ENCODE measurements around the gene MAEA.

MAEA gene

DNA sequence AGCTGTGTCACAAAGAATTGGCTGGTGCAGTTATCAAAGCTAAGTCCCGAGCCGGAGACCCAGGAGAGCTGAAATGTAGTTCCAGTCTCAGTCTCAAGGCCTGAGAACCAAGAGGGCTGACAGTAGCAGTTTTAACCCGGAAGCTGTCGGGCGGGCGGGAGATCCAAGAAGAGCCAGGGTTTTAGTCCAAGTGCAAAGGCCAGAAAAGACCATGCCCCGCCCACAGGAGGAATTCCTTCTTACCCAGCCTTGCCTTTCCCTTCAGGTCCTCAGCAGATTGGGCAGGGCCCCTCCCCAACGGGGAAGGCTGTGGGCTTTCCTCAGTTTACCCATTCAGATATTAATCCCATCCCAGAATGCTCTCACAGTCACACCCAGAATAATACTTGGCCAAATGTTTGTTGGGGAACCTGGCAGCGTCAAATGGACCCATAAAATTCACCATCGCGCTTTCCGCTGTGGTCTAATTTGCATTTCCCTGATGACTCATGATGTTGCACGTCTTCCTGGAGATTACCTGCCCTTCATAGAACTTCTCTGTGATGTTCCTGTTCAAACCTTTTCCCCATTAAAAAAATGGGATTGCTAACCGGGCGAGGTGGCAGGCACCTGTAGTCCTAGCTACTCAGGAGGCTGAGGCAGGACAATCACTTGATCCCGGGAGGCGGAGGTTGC, 16.2 kb downstream of the MAEA start:
- no peak for ATAC-seq

DNA sequence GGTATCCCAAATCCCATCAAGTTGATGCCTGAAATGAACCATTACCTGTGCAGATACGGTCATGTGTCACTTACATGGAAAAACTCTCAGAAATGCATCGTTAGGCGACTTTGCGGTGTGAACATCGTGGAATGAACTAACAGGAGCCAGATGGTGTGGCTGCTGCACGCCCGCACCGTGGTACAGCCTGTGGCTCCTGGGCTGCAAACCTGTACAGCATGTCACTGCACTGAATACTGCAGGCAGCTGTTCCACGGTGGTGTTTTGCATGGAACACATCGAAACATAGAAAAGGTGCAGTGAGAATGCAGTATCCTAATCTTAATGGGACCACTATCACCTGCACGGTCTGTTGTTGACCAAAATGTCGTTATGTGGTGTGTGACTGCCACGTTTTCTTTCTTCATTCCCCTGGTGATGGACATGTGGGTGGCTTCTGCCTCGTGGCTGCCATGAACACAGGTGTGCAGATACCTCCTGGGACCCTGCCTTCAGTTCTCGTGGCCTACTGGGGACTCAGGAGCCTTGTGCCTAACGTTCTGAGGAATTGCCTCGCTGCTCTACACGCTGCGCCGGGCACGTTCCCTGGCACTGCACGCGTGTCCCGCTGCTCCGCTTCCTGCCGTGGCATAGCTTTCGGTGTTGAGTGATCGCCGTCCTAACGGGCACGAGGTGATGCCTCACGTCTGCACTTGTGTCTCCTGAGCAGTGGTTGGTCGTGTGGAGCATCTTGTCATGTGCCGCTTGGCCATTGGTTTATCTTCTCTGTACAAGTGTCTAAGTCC, 18.5 kb downstream of the MAEA start:
- no peak for TF ChIP-seq PPARA (CRISPR knock-in tag; IDR thresholded peaks at IDR 0.05; ENCODE audit: borderline replicate concordance)
- TF ChIP-seq ZC3H10 (CRISPR knock-in tag; IDR thresholded peaks at IDR 0.05) = no peak
- no peak for TF ChIP-seq TOX (CRISPR knock-in tag; IDR thresholded peaks at IDR 0.05; ENCODE audit: borderline replicate concordance)
- TF ChIP-seq, protein P1, sequence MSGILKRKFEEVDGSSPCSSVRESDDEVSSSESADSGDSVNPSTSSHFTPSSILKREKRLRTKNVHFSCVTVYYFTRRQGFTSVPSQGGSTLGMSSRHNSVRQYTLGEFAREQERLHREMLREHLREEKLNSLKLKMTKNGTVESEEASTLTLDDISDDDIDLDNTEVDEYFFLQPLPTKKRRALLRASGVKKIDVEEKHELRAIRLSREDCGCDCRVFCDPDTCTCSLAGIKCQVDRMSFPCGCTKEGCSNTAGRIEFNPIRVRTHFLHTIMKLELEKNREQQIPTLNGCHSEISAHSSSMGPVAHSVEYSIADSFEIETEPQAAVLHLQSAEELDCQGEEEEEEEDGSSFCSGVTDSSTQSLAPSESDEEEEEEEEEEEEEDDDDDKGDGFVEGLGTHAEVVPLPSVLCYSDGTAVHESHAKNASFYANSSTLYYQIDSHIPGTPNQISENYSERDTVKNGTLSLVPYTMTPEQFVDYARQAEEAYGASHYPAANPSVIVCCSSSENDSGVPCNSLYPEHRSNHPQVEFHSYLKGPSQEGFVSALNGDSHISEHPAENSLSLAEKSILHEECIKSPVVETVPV (CRISPR knock-in tag; IDR thresholded peaks at IDR 0.05) = no peak
- no peak for ATAC-seq

More for the DNA sequence above, 16.2 kb downstream of the MAEA start:
- TF ChIP-seq ZFP30 (CRISPR knock-in tag; IDR thresholded peaks at IDR 0.05) (no peak), TCF4 (CRISPR knock-in tag; IDR thresholded peaks at IDR 0.05; ENCODE audit: borderline replicate concordance) (no peak), BACH2 (CRISPR knock-in tag; IDR thresholded peaks at IDR 0.05; ENCODE audit: borderline replicate concordance) (no peak), CSDC2 (CRISPR knock-in tag; IDR thresholded peaks at IDR 0.05) (no peak), ISL1 (CRISPR knock-in tag; IDR thresholded peaks at IDR 0.05) (no peak), PPARA (CRISPR knock-in tag; IDR thresholded peaks at IDR 0.05; ENCODE audit: borderline replicate concordance) (no peak), ZNF70 (CRISPR knock-in tag; IDR thresholded peaks at IDR 0.05) (no peak), OSR1 (CRISPR knock-in tag; IDR thresholded peaks at IDR 0.05) (no peak), ZNF565 (CRISPR knock-in tag; conservative IDR thresholded peaks at IDR 0.05; ENCODE audit: low read depth) (no peak), RARB (CRISPR knock-in tag; IDR thresholded peaks at IDR 0.05) (no peak), ZFP3 (CRISPR knock-in tag; IDR thresholded peaks at IDR 0.05) (no peak), ZNF8 (CRISPR knock-in tag; IDR thresholded peaks at IDR 0.05) (no peak), ZC3H10 (CRISPR knock-in tag; IDR thresholded peaks at IDR 0.05) (no peak), TOX (CRISPR knock-in tag; IDR thresholded peaks at IDR 0.05; ENCODE audit: borderline replicate concordance) (no peak), ARNTL (CRISPR knock-in tag; IDR thresholded peaks at IDR 0.05; ENCODE audit: borderline replicate concordance, low read depth) (no peak)
- TF ChIP-seq, protein P1 (CRISPR knock-in tag; IDR thresholded peaks at IDR 0.05) = no peak
- TF ChIP-seq, protein P2, sequence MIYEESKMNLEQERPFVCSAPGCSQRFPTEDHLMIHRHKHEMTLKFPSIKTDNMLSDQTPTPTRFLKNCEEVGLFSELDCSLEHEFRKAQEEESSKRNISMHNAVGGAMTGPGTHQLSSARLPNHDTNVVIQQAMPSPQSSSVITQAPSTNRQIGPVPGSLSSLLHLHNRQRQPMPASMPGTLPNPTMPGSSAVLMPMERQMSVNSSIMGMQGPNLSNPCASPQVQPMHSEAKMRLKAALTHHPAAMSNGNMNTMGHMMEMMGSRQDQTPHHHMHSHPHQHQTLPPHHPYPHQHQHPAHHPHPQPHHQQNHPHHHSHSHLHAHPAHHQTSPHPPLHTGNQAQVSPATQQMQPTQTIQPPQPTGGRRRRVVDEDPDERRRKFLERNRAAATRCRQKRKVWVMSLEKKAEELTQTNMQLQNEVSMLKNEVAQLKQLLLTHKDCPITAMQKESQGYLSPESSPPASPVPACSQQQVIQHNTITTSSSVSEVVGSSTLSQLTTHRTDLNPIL (CRISPR knock-in tag; IDR thresholded peaks at IDR 0.05; ENCODE audit: low read depth) = no peak
- TF ChIP-seq, protein P3, sequence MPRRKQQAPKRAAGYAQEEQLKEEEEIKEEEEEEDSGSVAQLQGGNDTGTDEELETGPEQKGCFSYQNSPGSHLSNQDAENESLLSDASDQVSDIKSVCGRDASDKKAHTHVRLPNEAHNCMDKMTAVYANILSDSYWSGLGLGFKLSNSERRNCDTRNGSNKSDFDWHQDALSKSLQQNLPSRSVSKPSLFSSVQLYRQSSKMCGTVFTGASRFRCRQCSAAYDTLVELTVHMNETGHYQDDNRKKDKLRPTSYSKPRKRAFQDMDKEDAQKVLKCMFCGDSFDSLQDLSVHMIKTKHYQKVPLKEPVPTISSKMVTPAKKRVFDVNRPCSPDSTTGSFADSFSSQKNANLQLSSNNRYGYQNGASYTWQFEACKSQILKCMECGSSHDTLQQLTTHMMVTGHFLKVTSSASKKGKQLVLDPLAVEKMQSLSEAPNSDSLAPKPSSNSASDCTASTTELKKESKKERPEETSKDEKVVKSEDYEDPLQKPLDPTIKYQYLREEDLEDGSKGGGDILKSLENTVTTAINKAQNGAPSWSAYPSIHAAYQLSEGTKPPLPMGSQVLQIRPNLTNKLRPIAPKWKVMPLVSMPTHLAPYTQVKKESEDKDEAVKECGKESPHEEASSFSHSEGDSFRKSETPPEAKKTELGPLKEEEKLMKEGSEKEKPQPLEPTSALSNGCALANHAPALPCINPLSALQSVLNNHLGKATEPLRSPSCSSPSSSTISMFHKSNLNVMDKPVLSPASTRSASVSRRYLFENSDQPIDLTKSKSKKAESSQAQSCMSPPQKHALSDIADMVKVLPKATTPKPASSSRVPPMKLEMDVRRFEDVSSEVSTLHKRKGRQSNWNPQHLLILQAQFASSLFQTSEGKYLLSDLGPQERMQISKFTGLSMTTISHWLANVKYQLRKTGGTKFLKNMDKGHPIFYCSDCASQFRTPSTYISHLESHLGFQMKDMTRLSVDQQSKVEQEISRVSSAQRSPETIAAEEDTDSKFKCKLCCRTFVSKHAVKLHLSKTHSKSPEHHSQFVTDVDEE (CRISPR knock-in tag; IDR thresholded peaks at IDR 0.05) = no peak
- TF ChIP-seq, protein P4, sequence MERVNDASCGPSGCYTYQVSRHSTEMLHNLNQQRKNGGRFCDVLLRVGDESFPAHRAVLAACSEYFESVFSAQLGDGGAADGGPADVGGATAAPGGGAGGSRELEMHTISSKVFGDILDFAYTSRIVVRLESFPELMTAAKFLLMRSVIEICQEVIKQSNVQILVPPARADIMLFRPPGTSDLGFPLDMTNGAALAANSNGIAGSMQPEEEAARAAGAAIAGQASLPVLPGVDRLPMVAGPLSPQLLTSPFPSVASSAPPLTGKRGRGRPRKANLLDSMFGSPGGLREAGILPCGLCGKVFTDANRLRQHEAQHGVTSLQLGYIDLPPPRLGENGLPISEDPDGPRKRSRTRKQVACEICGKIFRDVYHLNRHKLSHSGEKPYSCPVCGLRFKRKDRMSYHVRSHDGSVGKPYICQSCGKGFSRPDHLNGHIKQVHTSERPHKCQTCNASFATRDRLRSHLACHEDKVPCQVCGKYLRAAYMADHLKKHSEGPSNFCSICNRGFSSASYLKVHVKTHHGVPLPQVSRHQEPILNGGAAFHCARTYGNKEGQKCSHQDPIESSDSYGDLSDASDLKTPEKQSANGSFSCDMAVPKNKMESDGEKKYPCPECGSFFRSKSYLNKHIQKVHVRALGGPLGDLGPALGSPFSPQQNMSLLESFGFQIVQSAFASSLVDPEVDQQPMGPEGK (CRISPR knock-in tag; IDR thresholded peaks at IDR 0.05; ENCODE audit: borderline replicate concordance) = no peak

All from SK-N-SH treated with all-trans-retinoic acid at 6 μM for 48 hours (cell line).